ENCODE results near the gene TP73.

TP73 gene

DNA sequence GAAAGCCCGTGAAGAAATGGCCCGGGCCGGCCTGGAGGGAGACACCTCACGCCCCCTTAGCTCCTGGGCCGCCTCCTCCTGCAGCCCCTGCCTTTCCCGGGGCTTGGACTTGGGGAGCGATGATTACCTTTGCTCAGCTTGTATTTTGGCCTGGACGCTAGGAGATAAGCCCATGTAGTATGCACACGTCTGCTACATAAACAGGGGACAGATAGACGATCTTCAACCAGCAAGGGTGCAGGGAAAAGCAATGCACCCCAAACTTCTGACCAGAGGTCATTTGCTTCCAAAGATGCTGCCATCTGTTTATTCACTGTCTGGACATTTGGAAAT, 936 bp downstream of the TP73 start:
- DNase-seq (ENCODE audit: extremely low read depth, low read depth): no peak
- TF ChIP-seq, protein P1, sequence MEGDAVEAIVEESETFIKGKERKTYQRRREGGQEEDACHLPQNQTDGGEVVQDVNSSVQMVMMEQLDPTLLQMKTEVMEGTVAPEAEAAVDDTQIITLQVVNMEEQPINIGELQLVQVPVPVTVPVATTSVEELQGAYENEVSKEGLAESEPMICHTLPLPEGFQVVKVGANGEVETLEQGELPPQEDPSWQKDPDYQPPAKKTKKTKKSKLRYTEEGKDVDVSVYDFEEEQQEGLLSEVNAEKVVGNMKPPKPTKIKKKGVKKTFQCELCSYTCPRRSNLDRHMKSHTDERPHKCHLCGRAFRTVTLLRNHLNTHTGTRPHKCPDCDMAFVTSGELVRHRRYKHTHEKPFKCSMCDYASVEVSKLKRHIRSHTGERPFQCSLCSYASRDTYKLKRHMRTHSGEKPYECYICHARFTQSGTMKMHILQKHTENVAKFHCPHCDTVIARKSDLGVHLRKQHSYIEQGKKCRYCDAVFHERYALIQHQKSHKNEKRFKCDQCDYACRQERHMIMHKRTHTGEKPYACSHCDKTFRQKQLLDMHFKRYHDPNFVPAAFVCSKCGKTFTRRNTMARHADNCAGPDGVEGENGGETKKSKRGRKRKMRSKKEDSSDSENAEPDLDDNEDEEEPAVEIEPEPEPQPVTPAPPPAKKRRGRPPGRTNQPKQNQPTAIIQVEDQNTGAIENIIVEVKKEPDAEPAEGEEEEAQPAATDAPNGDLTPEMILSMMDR (IDR thresholded peaks at IDR 0.05; ENCODE audit: low read depth, low read length, missing control alignments): no peak
- no peak overlapping the region for H3K4me3 ChIP-seq (replicated peaks; ENCODE audit: low read depth, low read length)

- TF ChIP-seq, protein P1 (IDR thresholded peaks at IDR 0.05; ENCODE audit: low read depth, low read length, missing control alignments): no peak
- H3K4me3 ChIP-seq (replicated peaks; ENCODE audit: low read depth, low read length): no peak overlapping the region
- DNase-seq (ENCODE audit: extremely low read depth, low read depth): no peak
Observed at GRCh38 chr1:3654549-3655281, 2.4 kb downstream of the TP73 start.

GRCh38 chr1:3656450-3657095, 4.3 kb downstream of the TP73 start:
- TF ChIP-seq, protein P1 (IDR thresholded peaks at IDR 0.05; ENCODE audit: low read depth, low read length, missing control alignments): no peak
- no peak for DNase-seq (ENCODE audit: extremely low read depth, low read depth)
- no peak overlapping the region for H3K4me3 ChIP-seq (replicated peaks; ENCODE audit: low read depth, low read length)

- TF ChIP-seq, protein P1 (IDR thresholded peaks at IDR 0.05; ENCODE audit: low read depth, low read length, missing control alignments): no peak
- H3K4me3 ChIP-seq (replicated peaks; ENCODE audit: low read depth, low read length): no peak overlapping the region
- DNase-seq (ENCODE audit: extremely low read depth, low read depth): no peak
Observed at GRCh38 chr1:3657096-3657475, 4.8 kb downstream of the TP73 start.

- no peak for DNase-seq (ENCODE audit: extremely low read depth, low read depth)
- H3K4me3 ChIP-seq (replicated peaks; ENCODE audit: low read depth, low read length): no peak overlapping the region
- TF ChIP-seq, protein P1 (IDR thresholded peaks at IDR 0.05; ENCODE audit: low read depth, low read length, missing control alignments): no peak
Observed at GRCh38 chr1:3657578-3658230, 5.4 kb downstream of the TP73 start.

GRCh38 chr1:3658231-3658615, 5.9 kb downstream of the TP73 start:
- TF ChIP-seq, protein P1 (IDR thresholded peaks at IDR 0.05; ENCODE audit: low read depth, low read length, missing control alignments): no peak
- DNase-seq (ENCODE audit: extremely low read depth, low read depth): no peak
- no peak overlapping the region for H3K4me3 ChIP-seq (replicated peaks; ENCODE audit: low read depth, low read length)

Measured in HFF-Myc (cell line).